ENCODE results near the gene MADCAM1. TPM values are rescaled to one million over a fixed set of nuclear protein-coding genes. Genes with fewer than 3 reads are reported as not detected.

The MADCAM1 gene
- total and polyA plus RNA-seq, 10 of the 15 experiments (the other 5 are each of a cell fraction or from before 2014, with no cell fraction given) = 0.06 to 0.32 (median 0.31) TPM; not detected in 5

DNA sequence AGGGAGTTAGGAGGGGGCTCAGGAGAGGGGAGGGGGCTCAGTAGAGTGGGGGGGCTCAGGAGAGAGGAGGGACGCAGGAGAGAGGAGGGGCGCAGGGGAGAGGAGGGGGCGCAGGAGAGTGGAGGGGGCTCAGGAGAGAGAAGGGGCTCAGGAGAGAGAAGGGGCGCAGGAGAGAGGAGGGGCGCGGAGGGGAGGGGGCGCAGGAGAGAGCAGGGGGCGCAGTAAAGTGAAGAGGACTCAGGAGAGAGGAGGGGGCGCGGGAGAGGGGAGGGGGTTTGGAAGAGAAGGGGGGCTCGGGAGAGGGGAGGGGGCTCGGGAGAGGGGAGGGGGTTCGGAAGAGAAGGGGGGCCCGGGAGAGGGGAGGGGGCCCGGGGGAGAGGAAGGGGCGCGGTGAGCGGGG lies 700 bp downstream of the MADCAM1 start:
- Histone ChIP-seq H3K4me2 (ENCODE audit: control insufficient read depth, insufficient read depth) (no peak overlapping the region), H2AFZ (ENCODE audit: control insufficient read depth, low read depth, low read length) (no peak overlapping the region), H3K36me3 (ENCODE audit: control insufficient read depth in 2 of 2, insufficient read depth in 2 of 2, low read length in 1 of 2) (no peaks in the 10 kb centered on the region), H3K27me3 (replicated peaks in 1 of 2; ENCODE audit: control insufficient read depth in 2 of 2, insufficient read depth in 2 of 2, low read length in 1 of 2) (no peaks in the 10 kb centered on the region; a peak in 1 of 4 replicates), H3K9ac (ENCODE audit: control insufficient read depth, insufficient read depth, low read length) (no peak overlapping the region), H3K9me3 (replicated peaks; ENCODE audit: control insufficient read depth, insufficient read depth, low read length) (no peaks in the 10 kb centered on the region; the same call in 2 of the 3 replicates), H3K4me1 (ENCODE audit: control insufficient read depth, insufficient read depth, low read length) (no peaks in the 10 kb centered on the region), H4K20me1 (ENCODE audit: control insufficient read depth, insufficient read depth) (no peaks in the 10 kb centered on the region), H3K27ac (ENCODE audit: control insufficient read depth, insufficient read depth) (no peak overlapping the region), H3K79me2 (ENCODE audit: control insufficient read depth, insufficient read depth, low read length) (no peaks in the 10 kb centered on the region), H3K4me3 (no peak overlapping the region)
- no peak for TF ChIP-seq KDM1A (IDR thresholded peaks at IDR 0.05; ENCODE audit: borderline replicate concordance)
- ChIA-PET RAD21 (ENCODE audit: unreplicated experiment) (no interaction called here), SMC1A (ENCODE audit: uncharacterized antibody, unreplicated experiment) (no interaction called here), CTCF (no interaction called here), POLR2A (no interaction called here)
- in situ Hi-C loops (cut with MboI) = no loop called here
- no TSS peak for BruUV-seq (replicated peaks)
- intact Hi-C loops (cut with micrococcal nuclease; ENCODE audit: unreplicated experiment) = no loop called here
- DNase-seq (ENCODE audit: low read depth, low spot score) (no peak), FAIRE-seq (no peak), ATAC-seq (no peak)
- WGBS (ENCODE audit: insufficient coverage, insufficient replicate concordance, low lambda C conversion rate, missing lambda C conversion rate) = no CpG with 5 or more reads among the region's 18 CpGs

DNA sequence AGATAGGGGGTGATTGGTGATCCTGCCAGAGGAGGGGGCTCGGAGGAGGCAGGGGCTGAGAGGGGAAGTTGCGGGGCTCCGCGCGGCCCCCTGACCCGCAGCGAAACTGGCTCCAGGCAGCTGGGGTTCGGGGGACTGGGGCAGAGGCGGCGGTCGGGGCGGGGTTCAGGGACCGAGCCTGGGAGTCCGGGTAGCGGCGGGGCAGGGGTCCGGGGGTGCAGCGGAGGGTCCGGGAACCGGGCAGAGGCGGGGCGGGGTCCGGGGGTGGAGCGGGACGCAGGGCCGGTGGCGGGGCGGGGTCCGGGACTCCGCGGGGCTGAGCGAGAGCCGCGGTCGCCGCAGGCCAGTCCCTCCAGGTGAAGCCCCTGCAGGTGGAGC lies 1.2 kb downstream of the MADCAM1 start:
- ATAC-seq = no peak; the same call in 2 of the 3 replicates
- no peaks in the 10 kb centered on the region; the same call in 2 of the 3 replicates for H3K9me3 ChIP-seq (replicated peaks; ENCODE audit: control insufficient read depth, insufficient read depth, low read length)
- H3K4me3 ChIP-seq = no peak overlapping the region
- H4K20me1 ChIP-seq (ENCODE audit: control insufficient read depth, insufficient read depth) = no peaks in the 10 kb centered on the region
- no TSS peak for BruUV-seq (replicated peaks)
- FAIRE-seq = no peak
- no peak overlapping the region for H3K4me2 ChIP-seq (ENCODE audit: control insufficient read depth, insufficient read depth)
- no peak overlapping the region for H3K27ac ChIP-seq (ENCODE audit: control insufficient read depth, insufficient read depth)
- H3K4me1 ChIP-seq (ENCODE audit: control insufficient read depth, insufficient read depth, low read length) = no peaks in the 10 kb centered on the region
- H3K9ac ChIP-seq (ENCODE audit: control insufficient read depth, insufficient read depth, low read length) = no peak overlapping the region
- in situ Hi-C loops (cut with MboI) (no loop called here), intact Hi-C loops (cut with micrococcal nuclease; ENCODE audit: unreplicated experiment) (no loop called here)
- no peaks in the 10 kb centered on the region for H3K36me3 ChIP-seq (ENCODE audit: control insufficient read depth in 2 of 2, insufficient read depth in 2 of 2, low read length in 1 of 2)
- H2AFZ ChIP-seq (ENCODE audit: control insufficient read depth, low read depth, low read length) = no peak overlapping the region
- CTCF ChIA-PET = interaction anchor here (0.7 to 1.0 kb wide), 2 partner anchors 9 to 14 kb away, joined by 3 to 5 read pairs; no protein-coding TSS in a partner anchor
- no peak for DNase-seq (ENCODE audit: low read depth, low spot score)
- no peaks in the 10 kb centered on the region for H3K79me2 ChIP-seq (ENCODE audit: control insufficient read depth, insufficient read depth, low read length)
- 1% methylated on average over 14 of the region's 36 CpGs for WGBS (ENCODE audit: insufficient coverage, insufficient replicate concordance, low lambda C conversion rate, missing lambda C conversion rate)
- H3K27me3 ChIP-seq (replicated peaks in 1 of 2; ENCODE audit: control insufficient read depth in 2 of 2, insufficient read depth in 2 of 2, low read length in 1 of 2) = no peaks in the 10 kb centered on the region; a peak in 1 of 4 replicates
- TF ChIP-seq POU2F2 (IDR thresholded peaks at IDR 0.05; ENCODE audit: borderline replicate concordance, low read depth, low read length) = no peak
- no peak for TF ChIP-seq ZBTB33 (IDR thresholded peaks at IDR 0.05)
- no peak for TF ChIP-seq MAX (IDR thresholded peaks at IDR 0.05; ENCODE audit: low read depth, low read length)
- TF ChIP-seq, protein P1, sequence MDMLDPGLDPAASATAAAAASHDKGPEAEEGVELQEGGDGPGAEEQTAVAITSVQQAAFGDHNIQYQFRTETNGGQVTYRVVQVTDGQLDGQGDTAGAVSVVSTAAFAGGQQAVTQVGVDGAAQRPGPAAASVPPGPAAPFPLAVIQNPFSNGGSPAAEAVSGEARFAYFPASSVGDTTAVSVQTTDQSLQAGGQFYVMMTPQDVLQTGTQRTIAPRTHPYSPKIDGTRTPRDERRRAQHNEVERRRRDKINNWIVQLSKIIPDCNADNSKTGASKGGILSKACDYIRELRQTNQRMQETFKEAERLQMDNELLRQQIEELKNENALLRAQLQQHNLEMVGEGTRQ (IDR thresholded peaks at IDR 0.05; ENCODE audit: borderline replicate concordance, low read depth, low read length) = no peak
- no peak for TF ChIP-seq MEF2A (IDR thresholded peaks at IDR 0.05; ENCODE audit: insufficient read depth, low read depth, low read length)
- TF ChIP-seq ZSCAN29 (IDR thresholded peaks at IDR 0.05) = no peak
- TF ChIP-seq, protein P2, sequence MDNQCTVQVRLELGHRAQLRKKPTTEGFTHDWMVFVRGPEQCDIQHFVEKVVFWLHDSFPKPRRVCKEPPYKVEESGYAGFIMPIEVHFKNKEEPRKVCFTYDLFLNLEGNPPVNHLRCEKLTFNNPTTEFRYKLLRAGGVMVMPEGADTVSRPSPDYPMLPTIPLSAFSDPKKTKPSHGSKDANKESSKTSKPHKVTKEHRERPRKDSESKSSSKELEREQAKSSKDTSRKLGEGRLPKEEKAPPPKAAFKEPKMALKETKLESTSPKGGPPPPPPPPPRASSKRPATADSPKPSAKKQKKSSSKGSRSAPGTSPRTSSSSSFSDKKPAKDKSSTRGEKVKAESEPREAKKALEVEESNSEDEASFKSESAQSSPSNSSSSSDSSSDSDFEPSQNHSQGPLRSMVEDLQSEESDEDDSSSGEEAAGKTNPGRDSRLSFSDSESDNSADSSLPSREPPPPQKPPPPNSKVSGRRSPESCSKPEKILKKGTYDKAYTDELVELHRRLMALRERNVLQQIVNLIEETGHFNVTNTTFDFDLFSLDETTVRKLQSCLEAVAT (IDR thresholded peaks at IDR 0.05) = no peak
- POLR2A ChIA-PET = no interaction called here
- SMC1A ChIA-PET (ENCODE audit: uncharacterized antibody, unreplicated experiment) = no interaction called here
- RAD21 ChIA-PET (ENCODE audit: unreplicated experiment) = no interaction called here
